WTC11 (cell line): ENCODE data around the gene RADX. TPM values are rescaled to one million over a fixed set of nuclear protein-coding genes. Genes with fewer than 3 reads are reported as not detected.

Experiments
- ATAC-seq: fragments of 200-7000 bp; cut with Tn5 transposase; 2 replicates; pipeline ENCODE4 v1.10.0; 2021; ENCODE audit warnings: mild to moderate bottlenecking, moderate library complexity
- CTCF ChIA-PET: fragments of 300-600 bp; sonication (Branson Sonifier 250); formaldehyde crosslinking; loops from one replicate; lab custom pipeline; 2021; ENCODE audit warnings: antibody characterized with exemption; lab: Charles Lee
- POLR2A ChIA-PET: fragments of 350-600 bp; sonication (Branson Sonifier 250); formaldehyde crosslinking; loops from one replicate; lab custom pipeline; 2021; ENCODE audit warnings: antibody characterized with exemption; lab: Charles Lee
- DNase-seq: peaks from one replicate; pipeline ENCODE4 v3.0.0; 2021; ENCODE audit warnings: low spot score
- H3K27ac Mint-ChIP-seq: 2 replicates; pipeline ENCODE4 v1.8.0; 2021; ENCODE audit warnings: mixed read lengths
- H3K27me3 Mint-ChIP-seq: 2 replicates; pipeline ENCODE4 v1.8.0; 2021; ENCODE audit warnings: low read depth, mild to moderate bottlenecking, moderate library complexity, mixed read lengths
- H3K36me3 Mint-ChIP-seq: 2 replicates; pipeline ENCODE4 v1.8.0; 2021; ENCODE audit warnings: mixed read lengths
- H3K4me1 Mint-ChIP-seq: 2 replicates; pipeline ENCODE4 v1.8.0; 2022; ENCODE audit warnings: mixed read lengths
- H3K4me3 Mint-ChIP-seq: 2 replicates; pipeline ENCODE4 v1.8.0; 2021; ENCODE audit warnings: mild to moderate bottlenecking, moderate library complexity, mixed read lengths
- H3K9me3 Mint-ChIP-seq: 2 replicates; pipeline ENCODE4 v1.8.0; 2021; ENCODE audit warnings: mixed read lengths
- ARID4B ChIP-seq: sonication (generic); formaldehyde crosslinking; IDR thresholded peaks from 2 replicates; pipeline ENCODE4 v1.8.0; 2023; ENCODE audit warnings: missing genetic modification reagents, mild to moderate bottlenecking, borderline replicate concordance
- CDX4 ChIP-seq: fragments of 250-450 bp; sonication (Bioruptor Pico); IDR thresholded peaks from 2 replicates; pipeline ENCODE4 v1.9.0; 2021; ENCODE audit warnings: moderate library complexity, mild to moderate bottlenecking, inconsistent platforms, borderline replicate concordance
- CREB1 ChIP-seq: sonication (generic); formaldehyde crosslinking; IDR thresholded peaks from 2 replicates; pipeline ENCODE4 v1.8.0; 2023; ENCODE audit warnings: mild to moderate bottlenecking, missing genetic modification reagents
- FOXK1 ChIP-seq: sonication (generic); formaldehyde crosslinking; IDR thresholded peaks from 2 replicates; pipeline ENCODE4 v1.8.0; 2022; ENCODE audit warnings: mild to moderate bottlenecking, moderate library complexity, missing genetic modification reagents
- GTF2I ChIP-seq: fragments of 250-450 bp; sonication (Bioruptor Pico); conservative IDR thresholded peaks from 2 replicates; pipeline ENCODE4 v1.4.0; 2021; ENCODE audit warnings: mild to moderate bottlenecking
- KAT7 ChIP-seq: sonication (generic); formaldehyde crosslinking; IDR thresholded peaks from 2 replicates; pipeline ENCODE4 v1.8.1; 2023; ENCODE audit warnings: missing genetic modification reagents, mild to moderate bottlenecking, borderline replicate concordance
- MAX ChIP-seq: sonication (generic); formaldehyde crosslinking; IDR thresholded peaks from 2 replicates; pipeline ENCODE4 v1.8.0; 2022; ENCODE audit warnings: mild to moderate bottlenecking, missing genetic modification reagents
- MXD4 ChIP-seq: fragments of 250-450 bp; sonication (Bioruptor Pico); IDR thresholded peaks from 2 replicates; pipeline ENCODE4 v1.8.0; 2021; ENCODE audit warnings: mild to moderate bottlenecking, moderate library complexity, borderline replicate concordance
- NR2C2 ChIP-seq: sonication (generic); formaldehyde crosslinking; IDR thresholded peaks from 2 replicates; pipeline ENCODE4 v1.8.0; 2022; ENCODE audit warnings: mild to moderate bottlenecking, missing genetic modification reagents
- STAT6 ChIP-seq: sonication (generic); formaldehyde crosslinking; conservative IDR thresholded peaks from 2 replicates; pipeline ENCODE4 v1.8.1; 2023; ENCODE audit warnings: mild to moderate bottlenecking, low read depth, missing genetic modification reagents, moderate library complexity
- USF2 ChIP-seq: sonication (generic); formaldehyde crosslinking; IDR thresholded peaks from 2 replicates; pipeline ENCODE4 v1.8.1; 2023; ENCODE audit warnings: mild to moderate bottlenecking, missing genetic modification reagents, moderate library complexity
- ZNF425 ChIP-seq: fragments of 250-450 bp; sonication (Bioruptor Pico); conservative IDR thresholded peaks from 2 replicates; pipeline ENCODE4 v1.9.0; 2021; ENCODE audit warnings: mild to moderate bottlenecking
- ZSCAN18 ChIP-seq: fragments of 250-450 bp; sonication (Bioruptor Pico); IDR thresholded peaks from 2 replicates; pipeline ENCODE4 v2.1.2; 2022; ENCODE audit warnings: mild to moderate bottlenecking, moderate library complexity
- total RNA-seq: library from RNA; stranded (reverse); gene quantifications from 3 replicates; pipeline ENCODE4 v1.2.3, GENCODE V29; 2021

Gene RADX
- total RNA-seq, 1 experiment from 2014 or later = 4.4 TPM

- H3K27me3 Mint-ChIP-seq = no peaks in the 10 kb centered on the region
- ATAC-seq (no peak), DNase-seq (no peak)
- no peak overlapping the region for H3K27ac Mint-ChIP-seq
- H3K4me1 Mint-ChIP-seq = peaks cover 10% of the 10 kb centered on the region
- no peak overlapping the region for H3K4me3 Mint-ChIP-seq
- TF ChIP-seq ZSCAN18 (CRISPR knock-in tag) (no peak), FOXK1 (CRISPR knock-in tag) (no peak), ARID4B (CRISPR knock-in tag) (no peak), NR2C2 (no peak), GTF2I (CRISPR knock-in tag) (no peak), MXD4 (CRISPR knock-in tag) (no peak), MAX (CRISPR knock-in tag) (no peak), USF2 (CRISPR knock-in tag) (no peak), ZNF425 (no peak), KAT7 (CRISPR knock-in tag) (no peak)
- ChIA-PET POLR2A (no interaction called here), CTCF (interaction anchor here (0.6 to 1.7 kb wide), 4 partner anchors 8 to 204 kb away, joined by 3 to 5 read pairs (median 4); partner anchors contain the start of genes RADX and RNF128)
- no peaks in the 10 kb centered on the region for H3K36me3 Mint-ChIP-seq
- no peaks in the 10 kb centered on the region for H3K9me3 Mint-ChIP-seq
Measured at GRCh38 chrX:106619797-106620196, 8.0 kb downstream of the RADX start.

- ATAC-seq = no peak
- CTCF ChIA-PET = no interaction called here
- H3K9me3 Mint-ChIP-seq = no peaks in the 10 kb centered on the region
- TF ChIP-seq MXD4 (CRISPR knock-in tag) (no peak), STAT6 (CRISPR knock-in tag) (no peak), CDX4 (CRISPR knock-in tag) (no peak), CREB1 (CRISPR knock-in tag) (no peak)
- H3K36me3 Mint-ChIP-seq = no peaks in the 10 kb centered on the region
- POLR2A ChIA-PET = interaction anchor here (0.7 kb wide), 1 partner anchor 320 kb away, joined by 5 read pairs; no protein-coding TSS in a partner anchor
- DNase-seq = no peak
- no peaks in the 10 kb centered on the region for H3K27me3 Mint-ChIP-seq
- H3K4me1 Mint-ChIP-seq = no peaks in the 10 kb centered on the region; the same call in 1 of the 2 replicates
- no peak overlapping the region for H3K4me3 Mint-ChIP-seq
- no peak overlapping the region for H3K27ac Mint-ChIP-seq
Measured at GRCh38 chrX:106621836-106622235, 10.1 kb downstream of the RADX start.
